Brain microvascular endothelial cell (primary cell): ENCODE data around the gene RGS9BP.
A peak's percentile ranks its signal among the peaks of the same experiment; 100 is the strongest.

Experiments used
- DNase-seq: peaks from one replicate; pipeline ENCODE4 v3.0.0-alpha.2; 2020
- H3K27ac ChIP-seq: fragments of 250-450 bp; sonication (Bioruptor Pico); 2 replicates; pipeline ENCODE4 v1.5.1; 2020; ENCODE audit warnings: mild to moderate bottlenecking, moderate library complexity
- H3K27me3 ChIP-seq: fragments of 250-450 bp; sonication (Bioruptor Pico); replicated peaks from 2 replicates; pipeline ENCODE4 v1.5.1; 2020; ENCODE audit warnings: mild to moderate bottlenecking
- H3K36me3 ChIP-seq: fragments of 250-450 bp; sonication (Bioruptor Pico); replicated peaks from 2 replicates; pipeline ENCODE4 v1.5.1; 2020; ENCODE audit warnings: mild to moderate bottlenecking
- H3K4me3 ChIP-seq: 2 replicates; pipeline ENCODE4 v1.5.1; 2011; ENCODE audit warnings: low read depth, mild to moderate bottlenecking, control low read depth, low read length, moderate library complexity
- CTCF ChIP-seq: IDR thresholded peaks from 2 replicates; pipeline ENCODE4 v1.5.1; 2011; ENCODE audit warnings: low read depth, mild to moderate bottlenecking, moderate library complexity, low read length, control low read depth, inconsistent platforms; ENCODE audit errors: missing control alignments
- in situ Hi-C: cut with HindIII; loops from 2 replicates; pipeline ENCODE4 v1.10.0; 2017; ENCODE audit warnings: low sequenced_read_pairs, low pct_ligation_motif_present

Gene RGS9BP

GRCh38 chr19:32676895-32677359, 1.3 kb downstream of the RGS9BP start:
- Histone ChIP-seq H3K4me3 (no peak overlapping the region), H3K27me3 (peaks cover 23% of the 10 kb centered on the region), H3K27ac (no peak overlapping the region), H3K36me3 (no peaks in the 10 kb centered on the region)
- DNase-seq = no peak
- in situ Hi-C loops = no loop called here
- no peak for TF ChIP-seq CTCF

GRCh38 chr19:32677657-32678056, 2.0 kb downstream of the RGS9BP start:
- Histone ChIP-seq H3K27ac (no peak overlapping the region), H3K27me3 (peaks cover 23% of the 10 kb centered on the region), H3K36me3 (no peaks in the 10 kb centered on the region), H3K4me3 (no peak overlapping the region)
- no peak for DNase-seq
- in situ Hi-C loops = no loop called here
- TF ChIP-seq CTCF = peak; percentile 11

- DNase-seq = no peak
- in situ Hi-C loops = no loop called here
- no peak overlapping the region for H3K27ac ChIP-seq
- H3K27me3 ChIP-seq = peaks cover 21% of the 10 kb centered on the region
- no peaks in the 10 kb centered on the region for H3K36me3 ChIP-seq
- no peak for TF ChIP-seq CTCF
- H3K4me3 ChIP-seq = no peak overlapping the region
These were observed 5.3 kb downstream of the RGS9BP start for GRCh38 chr19:32680986-32681385.

GRCh38 chr19:32682317-32682716, 6.7 kb downstream of the RGS9BP start:
- in situ Hi-C loops = no loop called here
- TF ChIP-seq CTCF = no peak

GRCh38 chr19:32686847-32687475, 11.3 kb downstream of the RGS9BP start:
- TF ChIP-seq CTCF = no peak
- in situ Hi-C loops = no loop called here
- no peak overlapping the region for H3K4me3 ChIP-seq
- no peaks in the 10 kb centered on the region for H3K27me3 ChIP-seq
- no peaks in the 10 kb centered on the region for H3K36me3 ChIP-seq
- H3K27ac ChIP-seq = no peak overlapping the region
- no peak for DNase-seq

More at GRCh38 chr19:32682317-32682716, 6.7 kb downstream of the RGS9BP start:
- Histone ChIP-seq H3K27ac (no peak overlapping the region), H3K27me3 (peaks cover 8% of the 10 kb centered on the region), H3K36me3 (no peaks in the 10 kb centered on the region), H3K4me3 (no peak overlapping the region)
- no peak for DNase-seq

- Histone ChIP-seq H3K27ac (no peak overlapping the region), H3K4me3 (no peak overlapping the region)
- in situ Hi-C loops = no loop called here
These were observed 12.0 kb downstream of the RGS9BP start for GRCh38 chr19:32687681-32688080.

More at GRCh38 chr19:32687681-32688080, 12.0 kb downstream of the RGS9BP start:
- no peak for DNase-seq
- no peak for TF ChIP-seq CTCF
- H3K36me3 ChIP-seq = no peaks in the 10 kb centered on the region
- H3K27me3 ChIP-seq = no peaks in the 10 kb centered on the region
